Measurements from ENCODE around the gene GLRB.
"Not testable (repeated sequence)": the region's sequence is repeated elsewhere in the genome, so short reads cannot be mapped to it uniquely, and the experiment has no call there.

GRCh38 chr4:157180268-157180667, 104.3 kb downstream of the GLRB start:
- not testable (repeated sequence) for TF ChIP-seq TAF1 (IDR thresholded peaks at IDR 0.05; ENCODE audit: borderline replicate concordance, low read depth, low read length); POLR2A (IDR thresholded peaks at IDR 0.05; ENCODE audit: low read depth, low read length); POLR2AphosphoS5 (IDR thresholded peaks at IDR 0.05; ENCODE audit: low read depth, low read length)

Data from GM12892 (cell line).